Breast epithelium (tissue), 3 donors: ENCODE measurements around the gene COL26A1.

Source experiments
- CTCF ChIP-seq, 3 donors: fragments of 450-650 bp; IDR thresholded peaks; one replicate each; pipeline ENCODE4 v1.5.1; 2016 to 2017; ENCODE audit warnings: antibody characterized with exemption in 3 of 3, mild to moderate bottlenecking in 3 of 3, moderate library complexity in 3 of 3
- POLR2A ChIP-seq: fragments of 450-650 bp; IDR thresholded peaks from one replicate; pipeline ENCODE4 v1.6.1; 2016; ENCODE audit warnings: antibody characterized with exemption, mild to moderate bottlenecking, moderate library complexity
- POLR2AphosphoS5 ChIP-seq, 3 donors: sonication (generic); formaldehyde crosslinking; IDR thresholded peaks; one replicate each; pipeline ENCODE4 v1.6.1; 2017; ENCODE audit warnings: antibody characterized with exemption in 3 of 3

GRCh38 chr7:101374990-101375389 lies 12.3 kb downstream of the COL26A1 start:
- TF ChIP-seq CTCF (IDR thresholded peaks at IDR 0.05) (no peak), POLR2A (no peak), POLR2AphosphoS5 (IDR thresholded peaks at IDR 0.05) (no peak)
